ES-I3 (cell line): ENCODE measurements around the gene ZFP57.

ENCODE experiments used
- H3K36me3 ChIP-seq: 2 replicates; pipeline ENCODE4 v1.6.1; 2013; ENCODE audit warnings: mild to moderate bottlenecking, low read length, control low read depth, moderate library complexity; ENCODE audit not compliant: insufficient read depth
- H3K4me1 ChIP-seq: 2 replicates; pipeline ENCODE4 v1.6.1; 2013; ENCODE audit warnings: mild to moderate bottlenecking, control low read depth, low read length; ENCODE audit not compliant: insufficient read depth
- H3K9ac ChIP-seq: 2 replicates; pipeline ENCODE4 v1.6.1; 2013; ENCODE audit warnings: low read depth, mild to moderate bottlenecking, low read length, moderate library complexity
- H3K9me3 ChIP-seq: 2 replicates; pipeline ENCODE4 v1.6.1; 2013; ENCODE audit warnings: mild to moderate bottlenecking, low read length, moderate library complexity; ENCODE audit not compliant: control insufficient read depth, insufficient read depth

The ZFP57 gene

GRCh38 chr6:29710281-29710941, 29.5 kb upstream of the ZFP57 start:
- Histone ChIP-seq H3K9ac (no peak overlapping the region), H3K9me3 (no peaks in the 10 kb centered on the region), H3K36me3 (no peaks in the 10 kb centered on the region), H3K4me1 (no peaks in the 10 kb centered on the region)

GRCh38 chr6:29709188-29709587, 28.2 kb upstream of the ZFP57 start:
- no peaks in the 10 kb centered on the region for H3K36me3 ChIP-seq
- H3K4me1 ChIP-seq = no peaks in the 10 kb centered on the region
- no peaks in the 10 kb centered on the region for H3K9me3 ChIP-seq
- no peak overlapping the region for H3K9ac ChIP-seq

DNA sequence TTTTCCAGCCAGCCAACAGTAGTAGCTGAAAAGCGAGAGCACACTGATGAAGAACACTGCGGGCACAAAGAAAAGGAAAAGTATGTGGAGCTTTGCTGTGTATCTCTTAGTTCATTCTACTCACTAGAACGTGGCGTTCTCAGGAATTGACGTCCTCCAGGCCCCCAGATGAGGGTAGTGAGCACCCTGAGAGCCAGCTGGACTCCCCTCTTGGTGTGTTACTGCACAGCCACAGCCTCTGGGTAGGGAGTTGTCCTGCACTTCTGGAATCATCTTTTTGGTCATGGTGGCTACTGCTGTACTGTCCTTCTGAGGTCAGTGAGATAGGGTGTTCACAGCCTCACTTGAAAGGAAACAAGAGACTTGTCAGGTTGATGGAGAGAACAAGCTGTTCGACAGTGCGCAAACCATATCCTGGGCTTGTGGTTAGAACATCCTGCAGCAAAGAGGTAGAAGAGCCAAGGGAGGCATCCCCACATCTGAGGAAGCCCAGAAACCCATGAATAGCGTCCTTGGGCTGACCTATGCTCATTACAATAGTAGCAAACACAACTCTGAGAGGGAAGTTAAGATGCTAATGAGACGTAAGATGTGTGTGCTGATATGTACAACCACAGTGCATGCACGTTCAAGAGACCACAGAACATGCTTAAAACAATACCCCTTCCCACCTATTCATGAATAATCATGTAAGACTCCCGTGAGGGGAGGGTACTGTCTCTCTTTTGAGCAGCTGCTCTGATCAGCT, 27.7 kb upstream of the ZFP57 start:
- Histone ChIP-seq H3K9me3 (no peaks in the 10 kb centered on the region), H3K9ac (no peak overlapping the region), H3K4me1 (no peaks in the 10 kb centered on the region), H3K36me3 (no peaks in the 10 kb centered on the region)

DNA sequence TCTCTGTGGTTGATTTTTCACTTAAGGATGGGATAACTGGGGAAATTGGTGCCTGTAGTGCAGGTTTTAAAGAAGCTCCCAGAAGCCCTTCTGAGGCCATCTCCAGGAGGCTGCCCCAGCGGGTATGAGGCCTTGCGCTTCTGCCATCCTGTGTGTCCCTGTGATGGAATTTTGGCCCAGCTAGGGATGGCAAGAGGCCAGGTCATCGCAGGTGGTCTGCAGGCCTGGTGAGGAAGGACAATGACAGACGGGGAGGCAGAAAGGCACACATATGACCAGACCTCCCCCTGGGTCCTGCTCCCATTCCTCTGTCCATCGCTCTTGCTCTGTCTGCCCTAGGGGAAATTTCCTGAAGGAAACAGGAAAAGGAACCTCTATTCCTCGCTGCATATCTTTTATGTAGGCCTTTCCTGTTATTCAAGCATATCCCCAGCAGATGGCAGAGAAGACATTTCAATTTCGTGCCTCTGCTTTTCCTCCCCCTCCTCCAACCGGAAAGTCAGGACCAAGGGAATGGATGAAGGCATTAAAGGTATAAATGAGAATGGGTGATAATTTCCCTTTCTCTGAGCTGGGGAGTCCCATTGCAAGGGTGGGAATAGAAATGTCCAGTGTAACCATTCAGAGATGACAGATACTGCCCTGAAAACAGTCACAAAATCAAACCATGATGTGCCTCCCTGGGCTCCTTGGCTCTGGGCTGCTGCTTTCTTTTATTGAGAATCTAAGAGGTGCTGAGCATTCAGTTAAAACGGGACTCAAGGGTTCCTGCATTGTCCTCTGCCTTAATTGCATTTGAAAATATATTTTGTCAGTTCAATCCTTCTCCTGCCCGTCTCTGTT, 24.7 kb upstream of the ZFP57 start:
- H3K4me1 ChIP-seq = no peaks in the 10 kb centered on the region
- no peak overlapping the region for H3K9ac ChIP-seq
- no peaks in the 10 kb centered on the region for H3K9me3 ChIP-seq
- H3K36me3 ChIP-seq = no peaks in the 10 kb centered on the region

DNA sequence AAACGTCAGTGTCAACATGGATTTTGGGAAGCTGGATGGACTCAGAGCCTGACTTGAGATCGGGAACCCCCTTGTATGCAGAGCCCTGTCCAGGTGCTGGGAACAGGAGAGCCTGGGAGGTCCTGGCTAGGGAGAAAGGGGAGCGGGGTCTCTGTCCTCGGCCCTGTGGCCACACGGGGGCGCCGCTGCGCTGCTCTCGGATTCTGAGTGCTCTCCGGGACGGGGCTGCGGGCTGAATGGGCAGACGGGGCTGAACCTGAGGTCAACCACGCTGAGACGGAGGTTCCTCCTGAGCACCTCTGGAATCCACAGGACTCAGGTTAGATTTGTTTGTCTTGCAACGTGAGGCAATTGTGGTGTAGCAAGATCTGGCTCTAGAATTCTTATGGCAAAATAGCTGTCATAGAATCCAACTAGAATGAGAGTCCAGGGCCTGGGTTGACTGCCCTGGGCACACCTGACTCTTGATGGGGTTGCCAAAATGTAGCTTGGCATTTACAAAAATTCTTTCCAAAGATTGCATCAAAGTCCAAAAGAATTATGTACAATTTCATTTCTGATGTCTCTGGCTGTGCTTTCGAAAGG, 21.7 kb upstream of the ZFP57 start:
- H3K4me1 ChIP-seq = no peaks in the 10 kb centered on the region
- no peaks in the 10 kb centered on the region for H3K36me3 ChIP-seq
- H3K9ac ChIP-seq = no peak overlapping the region
- no peaks in the 10 kb centered on the region for H3K9me3 ChIP-seq

GRCh38 chr6:29696147-29697125, 15.5 kb upstream of the ZFP57 start:
- peaks cover 7% of the 10 kb centered on the region; the same call in 1 of the 2 replicates for H3K4me1 ChIP-seq
- H3K36me3 ChIP-seq = no peaks in the 10 kb centered on the region
- H3K9me3 ChIP-seq = no peaks in the 10 kb centered on the region
- no peak overlapping the region for H3K9ac ChIP-seq

GRCh38 chr6:29694637-29695036, 13.7 kb upstream of the ZFP57 start:
- H3K9ac ChIP-seq = no peak overlapping the region
- H3K4me1 ChIP-seq = peaks cover 7% of the 10 kb centered on the region; the same call in 1 of the 2 replicates
- no peaks in the 10 kb centered on the region for H3K36me3 ChIP-seq
- no peaks in the 10 kb centered on the region for H3K9me3 ChIP-seq

DNA sequence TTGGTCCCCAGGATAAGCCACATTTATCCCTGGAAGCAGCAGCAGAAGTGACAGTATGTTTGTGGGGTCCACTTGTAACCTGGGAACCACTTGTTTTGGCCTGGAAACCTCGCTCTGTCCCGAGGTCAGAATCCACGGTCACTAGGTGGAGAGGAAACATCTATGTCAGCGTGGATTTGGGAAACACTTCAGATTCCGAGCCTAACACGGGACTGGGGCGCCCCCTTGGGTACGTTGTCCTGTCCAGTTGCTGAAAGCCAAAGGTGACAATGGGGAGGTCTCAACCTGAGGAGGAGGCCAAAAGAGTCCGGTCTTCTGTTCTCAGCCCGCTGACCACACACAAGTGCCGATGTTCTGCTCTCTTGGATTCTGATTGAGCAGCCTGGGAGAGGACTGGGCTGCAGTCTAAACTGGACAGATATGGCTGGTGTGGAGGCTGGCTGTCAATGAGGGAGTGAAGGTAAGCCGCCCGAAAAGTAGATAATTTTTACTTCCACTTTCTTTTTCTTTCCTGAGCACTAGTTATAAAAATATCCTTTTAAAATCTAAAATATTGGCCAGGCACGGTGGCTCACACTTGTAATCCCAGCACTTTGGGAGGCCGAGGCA, 4.9 kb upstream of the ZFP57 start:
- H3K9ac ChIP-seq = no peak overlapping the region
- 0 out of 2 replicates have a peak, but pooled peaks cover 4% of the 10 kb centered on the region for H3K4me1 ChIP-seq
- H3K9me3 ChIP-seq = peaks cover 6% of the 10 kb centered on the region; the same call in 1 of the 2 replicates
- no peaks in the 10 kb centered on the region for H3K36me3 ChIP-seq

- peaks cover 6% of the 10 kb centered on the region; the same call in 1 of the 2 replicates for H3K9me3 ChIP-seq
Observed at GRCh38 chr6:29681811-29682210, 859 bp upstream of the ZFP57 start.

GRCh38 chr6:29680416-29680815, 536 bp downstream of the ZFP57 start:
- Histone ChIP-seq H3K4me1 (peaks cover 27% of the 10 kb centered on the region), H3K9ac (no peak overlapping the region), H3K36me3 (no peaks in the 10 kb centered on the region), H3K9me3 (peaks cover 6% of the 10 kb centered on the region; the same call in 1 of the 2 replicates)

More at GRCh38 chr6:29681811-29682210, 859 bp upstream of the ZFP57 start:
- Histone ChIP-seq H3K9ac (no peak overlapping the region), H3K36me3 (no peaks in the 10 kb centered on the region), H3K4me1 (peaks cover 27% of the 10 kb centered on the region; the same call in 1 of the 2 replicates)

DNA sequence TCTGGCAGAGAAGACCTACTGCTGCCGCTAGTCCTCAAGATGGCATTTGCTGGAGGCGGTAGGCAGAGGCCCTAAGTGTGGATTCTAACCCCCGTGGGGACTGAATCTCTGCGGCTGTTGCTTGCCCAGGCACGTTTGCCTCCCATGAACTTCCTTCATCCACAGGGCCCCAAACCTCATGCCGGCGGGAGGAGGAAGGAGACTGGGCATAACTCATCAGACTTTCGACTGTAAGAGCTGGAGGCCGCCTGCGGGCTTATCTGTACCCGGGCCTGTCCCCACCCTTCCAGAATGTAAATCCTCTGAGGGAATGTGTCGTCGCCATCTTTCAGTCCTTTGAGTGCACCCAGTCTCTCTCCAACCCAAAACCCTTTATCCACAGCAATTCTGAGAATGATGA, 990 bp downstream of the ZFP57 start:
- H3K4me1 ChIP-seq = peaks cover 27% of the 10 kb centered on the region
- H3K36me3 ChIP-seq = no peaks in the 10 kb centered on the region
- no peak overlapping the region for H3K9ac ChIP-seq
- peaks cover 3% of the 10 kb centered on the region; the same call in 1 of the 2 replicates for H3K9me3 ChIP-seq

DNA sequence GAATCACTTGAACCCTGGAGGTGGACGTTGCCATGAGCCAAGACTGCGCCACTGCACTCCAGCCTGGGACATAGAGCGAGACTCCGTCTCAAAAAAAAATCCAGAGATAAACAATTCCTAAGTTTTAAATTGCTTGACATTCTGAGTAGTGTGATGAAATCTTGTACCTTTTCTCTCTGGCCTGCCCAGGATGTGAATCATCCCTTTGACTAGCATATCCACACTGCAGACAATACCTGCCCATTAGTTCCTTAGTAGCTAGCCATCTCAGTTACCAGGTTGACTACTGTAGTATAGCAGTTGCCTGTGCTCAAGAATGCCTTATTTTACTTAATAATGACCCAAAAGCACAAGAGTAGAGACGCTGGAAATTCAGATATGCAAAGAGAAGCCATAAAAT, 2.8 kb downstream of the ZFP57 start:
- Histone ChIP-seq H3K4me1 (peaks cover 23% of the 10 kb centered on the region), H3K9me3 (no peaks in the 10 kb centered on the region; the same call in 1 of the 2 replicates), H3K36me3 (no peaks in the 10 kb centered on the region)

More for the DNA sequence above, 2.8 kb downstream of the ZFP57 start:
- H3K9ac ChIP-seq = no peak overlapping the region
